ENCODE measurements around the gene RAE1. TPM values are rescaled to one million over a fixed set of nuclear protein-coding genes. Genes with fewer than 3 reads are reported as not detected.

The RAE1 gene
- total and polyA plus RNA-seq, 2 of the 4 experiments (the other 2 are of a cell fraction): 32.8 to 80.5 TPM

DNA sequence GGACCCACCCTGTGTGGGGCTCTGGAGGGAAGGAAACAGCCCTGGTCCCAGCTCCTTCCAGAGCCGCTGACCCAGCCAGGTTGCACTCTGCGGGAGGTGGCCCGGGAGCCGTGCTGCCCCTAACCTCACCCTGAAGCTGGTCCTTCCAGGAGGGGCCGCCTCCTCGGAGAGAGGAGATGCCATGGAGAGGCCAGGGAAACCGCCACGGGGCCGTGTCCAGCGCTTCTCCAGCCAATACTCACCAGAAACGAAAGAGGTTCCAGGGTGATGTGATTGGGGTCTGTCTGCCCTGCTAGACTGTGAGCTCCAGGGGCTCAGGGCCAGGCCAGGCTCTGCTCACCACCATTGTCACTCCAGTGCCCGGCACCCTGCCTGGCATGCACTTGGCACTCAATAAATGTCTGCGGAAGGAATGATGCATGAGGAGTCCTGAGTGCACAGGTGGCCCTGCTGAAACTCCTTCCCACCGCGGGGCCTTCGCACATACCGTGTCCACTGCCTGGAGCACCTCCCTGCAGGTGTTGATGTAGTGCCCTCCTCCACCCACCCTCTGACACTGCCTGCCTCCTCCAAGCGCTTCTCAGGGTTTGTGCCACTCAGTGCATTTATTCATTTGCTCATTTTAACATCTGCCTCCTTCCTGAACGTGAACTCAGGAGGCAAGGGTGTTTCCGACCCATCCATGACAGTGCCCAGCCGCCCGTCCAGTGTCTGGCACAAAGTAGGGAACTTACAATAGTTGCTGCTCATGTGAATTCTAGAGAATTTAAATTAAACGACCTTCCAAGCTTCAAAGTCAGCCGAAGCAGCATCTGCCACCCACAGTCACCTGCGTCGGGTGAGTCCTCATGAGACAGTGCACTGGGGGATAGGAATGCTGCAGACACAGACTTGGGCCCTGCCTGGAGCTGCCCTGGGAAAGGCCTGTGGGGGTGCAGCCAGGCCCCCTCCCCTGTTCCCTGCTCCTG, 70.5 kb downstream of the RAE1 start:
- dilution Hi-C loops (cut with HindIII; ENCODE audit: low sequenced_read_pairs, unreplicated experiment) (no loop called here), in situ Hi-C loops (cut with MboI; ENCODE audit: low sequenced_read_pairs) (no loop called here), intact Hi-C loops (cut with micrococcal nuclease) (no loop called here)
- Histone ChIP-seq H3K4me3 (ENCODE audit: insufficient read depth, low read depth, low read length) (no peak overlapping the region), H2AK9ac (replicated peaks; ENCODE audit: low read depth, low read length, poor library complexity) (no peak overlapping the region), H2BK15ac (ENCODE audit: low read depth, low read length) (no peak overlapping the region), H3K4me2 (ENCODE audit: low read depth, low read length) (no peak overlapping the region), H4K5ac (ENCODE audit: low read depth, low read length) (no peak overlapping the region), H2AFZ (replicated peaks; ENCODE audit: low read length, poor library complexity) (no peak overlapping the region), H3K9ac (ENCODE audit: low read depth, low read length) (no peak overlapping the region), H3K4ac (ENCODE audit: low read depth, low read length) (no peak overlapping the region), H3K9me3 (ENCODE audit: control insufficient read depth, insufficient read depth, low read length) (no peaks in the 10 kb centered on the region), H3K9me1 (ENCODE audit: insufficient read depth, low read length) (no peaks in the 10 kb centered on the region), H4K91ac (ENCODE audit: insufficient read depth, low read depth, low read length) (no peak overlapping the region), H2BK20ac (ENCODE audit: low read depth, low read length) (no peak overlapping the region), H3K4me1 (ENCODE audit: control insufficient read depth, insufficient read depth, low read length) (no peaks in the 10 kb centered on the region), H3K23ac (ENCODE audit: low read depth, low read length) (no peak overlapping the region), H2AK5ac (ENCODE audit: low read depth, low read length) (no peak overlapping the region), H3K14ac (replicated peaks; ENCODE audit: low read depth, low read length) (no peak overlapping the region), H2BK120ac (ENCODE audit: low read depth, low read length) (no peak overlapping the region), H3K56ac (ENCODE audit: extremely low read depth, insufficient read depth, low read length) (no peak overlapping the region), H3K79me1 (ENCODE audit: low read depth in 1 of 2, low read length in 2 of 2) (no peaks in the 10 kb centered on the region), H4K8ac (ENCODE audit: low read depth in 2 of 2, low read length in 2 of 2) (no peak overlapping the region), H3K27me3 (ENCODE audit: control insufficient read depth, insufficient read depth, low read length) (peaks cover 23% of the 10 kb centered on the region; the same call in 1 of the 2 replicates), H2BK5ac (ENCODE audit: low read depth, low read length, poor library complexity, severe bottlenecking) (no peak overlapping the region), H3K36me3 (ENCODE audit: control insufficient read depth, insufficient read depth, low read length) (no peaks in the 10 kb centered on the region), H4K20me1 (ENCODE audit: insufficient read depth, low read length) (no peaks in the 10 kb centered on the region), H3K18ac (ENCODE audit: low read depth, low read length) (no peak overlapping the region), H3K27ac (ENCODE audit: insufficient read depth, low read length) (no peak overlapping the region)
- ChIA-PET CTCF (no interaction called here), POLR2A (ENCODE audit: unreplicated experiment) (no interaction called here)
- DNase-seq: no peak
- 82% methylated on average over 8 of the region's 26 CpGs; no CpG with 5 or more reads in 1 of the 2 experiments for whole genome bisulfite sequencing, 2 experiments (ENCODE audit: extremely low coverage in 2 of 2, insufficient read length in 1 of 2)
- no peak for ATAC-seq (ENCODE audit: low read depth)
- TF ChIP-seq MAZ (IDR thresholded peaks at IDR 0.05; ENCODE audit: borderline replicate concordance, low read depth, low read length): no peak
- no peak for TF ChIP-seq MAFK (IDR thresholded peaks at IDR 0.05; ENCODE audit: low read depth, low read length)
- TF ChIP-seq, protein P1, sequence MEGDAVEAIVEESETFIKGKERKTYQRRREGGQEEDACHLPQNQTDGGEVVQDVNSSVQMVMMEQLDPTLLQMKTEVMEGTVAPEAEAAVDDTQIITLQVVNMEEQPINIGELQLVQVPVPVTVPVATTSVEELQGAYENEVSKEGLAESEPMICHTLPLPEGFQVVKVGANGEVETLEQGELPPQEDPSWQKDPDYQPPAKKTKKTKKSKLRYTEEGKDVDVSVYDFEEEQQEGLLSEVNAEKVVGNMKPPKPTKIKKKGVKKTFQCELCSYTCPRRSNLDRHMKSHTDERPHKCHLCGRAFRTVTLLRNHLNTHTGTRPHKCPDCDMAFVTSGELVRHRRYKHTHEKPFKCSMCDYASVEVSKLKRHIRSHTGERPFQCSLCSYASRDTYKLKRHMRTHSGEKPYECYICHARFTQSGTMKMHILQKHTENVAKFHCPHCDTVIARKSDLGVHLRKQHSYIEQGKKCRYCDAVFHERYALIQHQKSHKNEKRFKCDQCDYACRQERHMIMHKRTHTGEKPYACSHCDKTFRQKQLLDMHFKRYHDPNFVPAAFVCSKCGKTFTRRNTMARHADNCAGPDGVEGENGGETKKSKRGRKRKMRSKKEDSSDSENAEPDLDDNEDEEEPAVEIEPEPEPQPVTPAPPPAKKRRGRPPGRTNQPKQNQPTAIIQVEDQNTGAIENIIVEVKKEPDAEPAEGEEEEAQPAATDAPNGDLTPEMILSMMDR (conservative IDR thresholded peaks at IDR 0.05; ENCODE audit: low read depth, low read length): no peak
- TF ChIP-seq MXI1 (IDR thresholded peaks at IDR 0.05; ENCODE audit: borderline replicate concordance, low read depth, low read length): no peak
- TF ChIP-seq RFX5 (IDR thresholded peaks at IDR 0.05; ENCODE audit: low read depth, low read length): no peak
- no peak for TF ChIP-seq RAD21 (IDR thresholded peaks at IDR 0.05; ENCODE audit: low read length)
- TF ChIP-seq FOS (IDR thresholded peaks at IDR 0.05; ENCODE audit: low read depth, low read length): no peak
- no peak for TF ChIP-seq RCOR1 (IDR thresholded peaks at IDR 0.05; ENCODE audit: insufficient replicate concordance, low read length)
- no peak for TF ChIP-seq BHLHE40 (IDR thresholded peaks at IDR 0.05; ENCODE audit: low read depth, low read length)
- TF ChIP-seq, protein P2, sequence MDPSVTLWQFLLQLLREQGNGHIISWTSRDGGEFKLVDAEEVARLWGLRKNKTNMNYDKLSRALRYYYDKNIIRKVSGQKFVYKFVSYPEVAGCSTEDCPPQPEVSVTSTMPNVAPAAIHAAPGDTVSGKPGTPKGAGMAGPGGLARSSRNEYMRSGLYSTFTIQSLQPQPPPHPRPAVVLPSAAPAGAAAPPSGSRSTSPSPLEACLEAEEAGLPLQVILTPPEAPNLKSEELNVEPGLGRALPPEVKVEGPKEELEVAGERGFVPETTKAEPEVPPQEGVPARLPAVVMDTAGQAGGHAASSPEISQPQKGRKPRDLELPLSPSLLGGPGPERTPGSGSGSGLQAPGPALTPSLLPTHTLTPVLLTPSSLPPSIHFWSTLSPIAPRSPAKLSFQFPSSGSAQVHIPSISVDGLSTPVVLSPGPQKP (IDR thresholded peaks at IDR 0.05; ENCODE audit: borderline replicate concordance, low read depth, low read length): no peak
- no peak for TF ChIP-seq POLR2A (IDR thresholded peaks at IDR 0.05; ENCODE audit: low read depth, low read length)
- TF ChIP-seq CHD1 (IDR thresholded peaks at IDR 0.05; ENCODE audit: low read depth, low read length): no peak
- BruUV-seq (replicated peaks): no TSS peak

Data from IMR-90 (cell line).